Raji (cell line): Measurements from ENCODE around the gene ALG12.

ENCODE experiments used
- POLR2A ChIP-seq: IDR thresholded peaks from 2 replicates; pipeline ENCODE4 v1.6.1; 2011; ENCODE audit warnings: low read depth, low read length, control low read depth; ENCODE audit not compliant: insufficient read depth

Gene ALG12

GRCh38 chr22:49917974-49918910 is at the start of gene ALG12, which contains the start of gene CRELD2:
ALG12 (minus strand) TSS chr22:49918438; CDS start chr22:49913765, 4,673 bp downstream.
CRELD2 (plus strand) TSS chr22:49918634; CDS start chr22:49918770, 136 bp downstream.
- TF ChIP-seq POLR2A, result peak; percentile 75

- TF ChIP-seq POLR2A, result no peak
These were observed 49.5 kb upstream of the ALG12 start for GRCh38 chr22:49967706-49968208.

- TF ChIP-seq POLR2A, result no peak
These were observed 48.8 kb upstream of the ALG12 start for GRCh38 chr22:49966774-49967705.

GRCh38 chr22:49966041-49966773 is 48.0 kb upstream of the ALG12 start:
- TF ChIP-seq POLR2A, result no peak

GRCh38 chr22:49965091-49966040 is 47.1 kb upstream of the ALG12 start:
- no peak for TF ChIP-seq POLR2A

GRCh38 chr22:49964136-49965090 is 46.2 kb upstream of the ALG12 start:
- no peak for TF ChIP-seq POLR2A

- TF ChIP-seq POLR2A, result no peak
These were observed 45.4 kb upstream of the ALG12 start for GRCh38 chr22:49963647-49964026.

- TF ChIP-seq POLR2A, result no peak
These were observed 44.8 kb upstream of the ALG12 start for GRCh38 chr22:49962751-49963646.

GRCh38 chr22:49962012-49962750 is 43.9 kb upstream of the ALG12 start:
- TF ChIP-seq POLR2A, result no peak

- TF ChIP-seq POLR2A, result 0 out of 2 replicates have a peak, but pooled peaks have one; percentile 3
These were observed 43.4 kb upstream of the ALG12 start for GRCh38 chr22:49961601-49962011.
